Regular cardiac myocyte (primary cell): ENCODE results near the gene PRDM1. TPM values are rescaled to one million over a fixed set of nuclear protein-coding genes. Genes with fewer than 3 reads are reported as not detected.

Experiments used
- total RNA-seq: library from RNA; depleted of rRNA; stranded (reverse); fragments of >200 nt; gene quantifications from 2 replicates; pipeline ENCODE4 v1.2.3, GENCODE V29; 2014

The PRDM1 gene
- total RNA-seq, result 0.58 and 2.0 TPM in 2 replicates

GRCh38 chr6:106085984-106086813, at the start of gene PRDM1:
PRDM1 (plus strand) TSS chr6:106086336; CDS start chr6:106086554, 218 bp downstream.

Other genes starting within 250 kb of the PRDM1 start
- 49.5 and 60.0 TPM in 2 replicates for gene ATG5, start 239.4 kb downstream of the PRDM1 start, total RNA-seq